H7 (cell line): ENCODE results near the gene ZNF468. TPM values are rescaled to one million over a fixed set of nuclear protein-coding genes. Genes with fewer than 3 reads are reported as not detected.
"Not testable (repeated sequence)": the region's sequence is repeated elsewhere in the genome, so short reads cannot be mapped to it uniquely, and the experiment has no call there.

Source experiments
- DNase-seq: peaks from one replicate; pipeline ENCODE4 v3.0.0; 2012
- H3K27me3 ChIP-seq: 2 replicates; pipeline ENCODE4 v1.6.0; 2011; ENCODE audit warnings: mild to moderate bottlenecking, low read length; ENCODE audit not compliant: control insufficient read depth, insufficient read depth
- H3K36me3 ChIP-seq: replicated peaks from 2 replicates; pipeline ENCODE4 v1.5.1; 2011; ENCODE audit warnings: low read length; ENCODE audit not compliant: control insufficient read depth, insufficient read depth
- H3K4me3 ChIP-seq: 2 replicates; pipeline ENCODE4 v1.5.1; 2011; ENCODE audit warnings: low read depth, mild to moderate bottlenecking, control low read depth, low read length, moderate library complexity; ENCODE audit not compliant: insufficient read depth
- total RNA-seq: library from RNA; depleted of rRNA; stranded (reverse); fragments of >200 nt; shearing (Covaris generic); gene quantifications from 2 replicates; pipeline ENCODE4 v1.2.3, GENCODE V29; 2014

ZNF468 gene
- total RNA-seq, 1 experiment from 2014 or later = 34.1 TPM

DNA sequence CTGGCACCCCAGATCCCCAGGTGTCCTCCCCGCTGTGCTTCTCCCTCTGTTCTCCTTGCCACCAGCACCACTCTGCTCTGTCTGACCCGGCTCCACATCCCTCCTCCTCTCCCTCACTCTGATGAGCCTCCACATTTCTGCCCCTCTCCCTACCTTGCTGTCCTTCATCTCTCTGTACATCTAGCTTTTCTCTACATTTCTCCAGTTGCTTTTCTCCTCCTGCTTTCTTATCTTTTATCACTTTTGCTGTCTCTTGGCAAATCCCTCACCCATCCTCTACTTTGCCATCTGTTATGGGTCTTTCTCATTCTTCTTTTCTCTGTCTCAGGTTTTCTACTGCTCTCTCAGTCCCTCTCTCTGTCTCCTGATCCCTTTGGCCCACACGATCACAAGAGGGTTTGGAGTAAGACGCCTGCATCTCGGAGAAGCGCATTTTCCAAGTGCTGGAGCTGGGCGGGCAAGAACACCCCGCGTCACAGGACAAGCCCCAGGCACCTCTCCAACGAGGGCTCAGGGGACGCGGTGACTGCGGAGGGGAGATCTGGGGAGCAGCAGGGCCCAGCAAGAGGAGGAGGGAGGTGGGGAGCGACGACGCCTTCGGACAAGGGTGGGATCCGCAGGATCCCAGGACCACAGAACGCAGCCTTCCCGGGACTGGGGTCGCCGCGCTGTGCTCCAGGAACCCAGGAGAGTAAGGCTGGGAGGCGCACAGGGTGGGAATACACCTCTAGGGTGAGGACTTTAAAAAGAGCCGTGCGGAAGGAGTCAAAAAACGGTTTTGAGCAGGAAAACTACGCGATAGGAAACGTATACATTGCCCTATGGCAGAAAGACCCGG is 660 bp downstream of the ZNF468 start:
- not testable (repeated sequence) for H3K36me3 ChIP-seq, H3K27me3 ChIP-seq
- H3K4me3 ChIP-seq = peak overlapping the region; percentile 60
- peak; percentile 40 for DNase-seq

DNA sequence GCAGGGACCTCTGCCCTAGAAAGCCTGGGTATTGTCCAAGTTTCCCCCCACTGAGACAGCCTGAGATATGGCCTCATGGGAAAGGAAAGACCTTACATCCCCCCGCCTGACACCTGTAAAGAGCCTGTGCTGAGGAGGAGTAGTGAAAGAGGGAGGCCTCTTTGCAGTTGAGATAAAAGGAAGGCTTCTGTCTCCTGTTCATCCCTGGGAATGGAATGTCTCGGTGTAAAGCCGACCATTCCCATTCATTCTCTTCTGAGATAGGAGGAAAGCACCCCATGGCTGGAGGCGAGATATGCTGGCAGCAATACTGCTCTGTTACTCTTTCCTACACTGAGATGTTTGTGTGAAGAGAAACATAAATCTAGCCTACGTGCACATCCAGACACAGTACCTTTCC is 10.1 kb downstream of the ZNF468 start:
- not testable (repeated sequence) for H3K4me3 ChIP-seq, H3K27me3 ChIP-seq, DNase-seq, H3K36me3 ChIP-seq

DNA sequence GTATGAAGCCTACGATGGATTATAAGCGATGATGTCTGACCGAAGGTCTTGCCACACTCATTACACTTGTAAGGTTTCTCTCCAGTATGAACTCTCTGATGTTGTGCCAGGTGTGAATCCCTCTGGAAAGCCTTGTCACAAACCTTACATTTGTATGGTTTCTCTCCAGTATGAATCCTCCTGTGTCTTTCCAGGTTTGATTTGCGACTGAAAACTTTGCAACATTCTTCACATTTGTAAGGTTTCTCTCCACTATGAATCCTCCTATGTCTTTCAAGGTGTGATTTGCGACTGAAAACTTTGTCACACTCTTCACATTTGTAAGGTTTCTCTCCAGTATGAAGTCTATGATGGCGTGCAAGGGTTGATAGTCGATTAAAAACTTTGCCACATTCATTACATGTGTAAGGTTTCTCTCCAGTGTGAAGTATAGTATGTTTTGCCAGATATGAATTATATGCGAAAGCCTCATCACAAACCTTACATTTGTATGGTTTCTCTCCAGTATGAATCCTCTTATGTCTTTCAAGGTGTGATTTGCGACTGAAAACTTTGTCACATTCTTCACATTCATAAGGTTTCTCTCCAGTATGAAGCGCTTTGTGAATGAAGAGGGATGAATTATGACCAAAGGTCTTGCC is 16.5 kb downstream of the ZNF468 start:
- peaks cover 22% of the 10 kb centered on the region for H3K36me3 ChIP-seq
- DNase-seq, H3K4me3 ChIP-seq, H3K27me3 ChIP-seq: not testable (repeated sequence)

DNA sequence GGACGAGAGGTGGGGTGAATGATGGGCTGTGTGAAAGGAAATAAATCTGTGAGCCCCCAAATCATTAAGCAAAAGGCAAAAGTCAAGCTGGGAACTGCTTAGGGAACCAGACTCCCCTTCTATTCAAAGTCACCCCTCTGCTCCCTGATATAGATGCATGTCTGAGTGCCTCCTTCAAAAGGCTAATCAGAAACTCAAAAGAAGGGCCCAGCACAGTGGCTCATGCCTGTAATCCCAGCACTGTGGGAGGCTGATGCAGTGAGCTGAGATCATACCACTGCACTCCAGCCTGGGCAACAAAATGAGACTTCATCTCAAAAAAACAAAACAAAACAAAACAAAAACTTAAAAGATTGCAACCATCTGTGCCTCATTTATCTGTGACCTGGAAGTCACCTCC is 23.1 kb downstream of the ZNF468 start:
- not testable (repeated sequence) for H3K4me3 ChIP-seq, H3K36me3 ChIP-seq, DNase-seq

DNA sequence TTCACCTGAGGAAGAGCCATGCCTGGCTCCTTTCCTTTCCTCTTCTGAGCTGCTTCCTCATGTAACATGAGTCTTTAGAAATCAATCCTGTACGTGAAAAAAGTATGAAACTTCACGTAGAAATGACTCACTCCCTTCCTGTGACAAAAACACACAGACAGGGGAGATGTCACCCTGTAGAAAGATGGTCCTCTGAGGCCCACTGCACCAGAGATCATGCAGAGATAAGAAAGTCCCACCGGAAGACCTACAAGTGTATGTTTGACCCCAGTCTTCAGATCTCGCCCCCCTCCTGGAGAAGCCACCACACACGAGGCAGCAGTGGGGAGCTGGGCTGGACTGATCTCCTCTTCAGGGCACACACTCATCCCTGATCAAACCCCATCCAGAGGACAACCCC is 23.9 kb downstream of the ZNF468 start:
- H3K27me3 ChIP-seq, DNase-seq, H3K4me3 ChIP-seq, H3K36me3 ChIP-seq: not testable (repeated sequence)

More for the DNA sequence above, 23.1 kb downstream of the ZNF468 start:
- not testable (repeated sequence) for H3K27me3 ChIP-seq

DNA sequence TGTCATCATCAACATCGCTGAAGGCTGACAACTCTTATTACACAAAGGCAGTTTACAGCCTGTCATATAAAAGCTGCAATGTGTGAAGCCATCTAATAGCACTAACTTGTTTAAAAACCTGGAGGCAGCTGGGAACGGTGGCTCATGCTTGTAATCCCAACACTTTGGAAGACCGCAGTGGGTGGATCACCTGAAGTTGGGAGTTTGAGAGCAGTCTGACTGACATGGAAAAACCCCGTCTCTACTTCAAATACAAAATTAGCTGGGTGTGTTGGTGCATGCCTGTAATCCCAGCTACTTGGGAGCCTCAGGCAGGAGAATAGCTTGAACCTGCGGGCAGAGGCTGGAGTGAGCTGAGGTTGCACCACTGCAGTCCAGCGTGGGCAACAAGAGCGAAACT is 27.6 kb downstream of the ZNF468 start:
- not testable (repeated sequence) for H3K4me3 ChIP-seq, H3K36me3 ChIP-seq, H3K27me3 ChIP-seq, DNase-seq

DNA sequence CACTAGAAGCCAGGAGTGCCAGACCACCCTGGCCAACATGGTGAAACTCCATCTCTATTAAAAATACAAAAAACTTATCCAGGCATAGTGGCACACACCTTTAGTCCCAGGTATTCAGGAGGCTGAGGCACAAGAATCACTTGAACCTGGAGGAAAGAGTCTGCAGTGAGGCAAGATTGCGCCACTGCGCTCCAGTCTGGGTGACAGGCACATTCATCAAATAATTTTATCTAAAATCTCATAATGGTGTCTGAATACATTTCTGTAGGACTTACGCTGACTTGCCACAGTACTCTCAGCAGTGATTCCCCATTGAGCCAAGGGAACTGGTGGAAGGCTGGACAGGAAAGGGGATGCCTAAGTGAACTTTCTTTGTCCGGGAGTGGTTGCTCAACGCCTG is 31.7 kb downstream of the ZNF468 start:
- no peak for DNase-seq

DNA sequence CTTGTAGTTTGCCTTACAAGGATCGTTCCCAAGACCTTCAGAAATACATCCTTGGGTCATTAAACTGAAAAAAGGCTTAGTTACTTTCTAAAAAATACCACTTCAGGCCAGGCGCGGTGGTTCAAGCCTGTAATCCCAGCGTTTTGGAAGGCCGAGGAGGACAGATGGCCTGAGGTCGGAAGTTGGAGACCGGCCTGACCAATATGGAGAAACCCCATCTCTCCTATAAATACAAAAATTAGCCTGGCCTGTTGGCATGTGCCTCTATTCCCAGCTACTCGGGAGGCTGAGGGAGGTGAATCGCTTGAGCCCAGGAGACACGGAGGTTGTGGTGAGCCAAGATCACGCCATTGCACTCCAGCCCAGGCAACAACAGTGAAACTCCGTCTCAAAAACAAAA is 33.7 kb downstream of the ZNF468 start:
- DNase-seq = no peak
- Histone ChIP-seq H3K36me3 (no peaks in the 10 kb centered on the region), H3K27me3 (no peaks in the 10 kb centered on the region), H3K4me3 (no peak overlapping the region)

More for the DNA sequence above, 31.7 kb downstream of the ZNF468 start:
- Histone ChIP-seq H3K4me3 (no peak overlapping the region), H3K36me3 (no peaks in the 10 kb centered on the region), H3K27me3 (no peaks in the 10 kb centered on the region)

DNA sequence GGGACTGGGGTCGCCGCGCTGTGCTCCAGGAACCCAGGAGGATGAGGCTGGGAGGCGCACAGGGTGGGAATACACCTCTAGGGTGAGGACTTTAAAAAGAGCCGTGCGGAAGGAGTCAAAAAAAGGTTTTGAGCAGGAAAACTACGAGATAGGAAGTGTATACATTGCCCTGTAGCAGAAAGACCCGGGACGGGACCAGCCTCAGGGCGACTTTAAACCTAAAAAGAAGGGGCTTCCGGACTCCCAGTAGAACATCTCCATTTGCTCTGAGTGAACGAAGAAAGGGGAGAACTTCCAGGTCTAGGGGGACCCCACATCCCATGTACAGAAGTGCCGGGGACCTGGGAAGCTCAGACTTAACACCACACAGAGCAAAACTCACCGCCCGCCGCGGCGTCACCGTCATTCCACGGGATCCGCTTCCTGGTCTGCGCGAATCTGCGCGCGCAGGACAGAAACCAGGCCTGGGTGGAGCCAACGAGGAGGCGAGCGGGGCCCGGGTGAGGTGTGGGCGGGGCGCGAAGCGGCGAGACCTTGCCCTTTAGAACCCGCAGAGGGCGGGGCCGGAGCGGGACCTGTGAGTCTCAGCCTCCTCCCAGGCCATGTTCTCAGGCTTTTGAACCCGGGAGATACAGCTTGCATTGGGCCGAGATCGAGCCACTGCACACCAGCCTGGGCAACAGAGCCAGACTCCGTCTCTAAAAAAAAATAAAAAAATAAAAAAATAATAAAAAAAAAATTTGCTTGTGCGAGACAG is 36.0 kb downstream of the ZNF468 start, which contains the start of gene ZNF28:
TSS of gene ZNF28 (minus strand) at position 430 of the 757 bp plus-strand sequence. CDS start 3,675 bp downstream, outside the sequence.
- not testable (repeated sequence) for H3K36me3 ChIP-seq, H3K27me3 ChIP-seq

DNA sequence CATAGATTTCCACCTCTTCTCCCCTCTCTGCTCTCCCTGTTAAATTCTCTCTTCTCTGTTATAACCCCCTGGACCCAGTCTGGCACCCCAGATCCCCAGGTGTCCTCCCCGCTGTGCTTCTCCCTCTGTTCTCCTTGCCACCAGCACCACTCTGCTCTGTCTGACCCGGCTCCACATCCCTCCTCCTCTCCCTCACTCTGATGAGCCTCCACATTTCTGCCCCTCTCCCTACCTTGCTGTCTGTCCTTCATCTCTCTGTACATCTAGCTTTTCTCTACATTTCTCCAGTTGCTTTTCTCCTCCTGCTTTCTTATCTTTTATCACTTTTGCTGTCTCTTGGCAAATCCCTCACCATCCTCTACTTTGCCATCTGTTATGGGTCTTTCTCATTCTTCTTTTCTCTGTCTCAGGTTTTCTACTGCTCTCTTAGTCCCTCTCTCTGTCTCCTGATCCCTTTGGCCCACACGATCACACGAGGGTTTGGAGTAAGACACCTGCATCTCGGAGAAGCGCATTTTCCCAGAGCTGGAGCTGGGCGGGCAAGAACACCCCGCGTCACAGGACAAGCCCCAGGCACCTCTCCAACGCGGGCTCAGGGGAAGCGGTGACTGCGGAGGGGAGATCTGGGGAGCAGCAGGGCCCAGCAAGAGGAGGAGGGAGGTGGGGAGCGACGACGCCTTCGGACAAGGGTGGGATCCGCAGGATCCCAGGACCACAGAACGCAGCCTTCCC is 36.8 kb downstream of the ZNF468 start:
- peak; percentile 32 for DNase-seq

More for the DNA sequence above, 36.0 kb downstream of the ZNF468 start, which contains the start of gene ZNF28:
- peak; percentile 47 for DNase-seq
- H3K4me3 ChIP-seq = peak within 1 kb of the TSS; percentile 57

DNA sequence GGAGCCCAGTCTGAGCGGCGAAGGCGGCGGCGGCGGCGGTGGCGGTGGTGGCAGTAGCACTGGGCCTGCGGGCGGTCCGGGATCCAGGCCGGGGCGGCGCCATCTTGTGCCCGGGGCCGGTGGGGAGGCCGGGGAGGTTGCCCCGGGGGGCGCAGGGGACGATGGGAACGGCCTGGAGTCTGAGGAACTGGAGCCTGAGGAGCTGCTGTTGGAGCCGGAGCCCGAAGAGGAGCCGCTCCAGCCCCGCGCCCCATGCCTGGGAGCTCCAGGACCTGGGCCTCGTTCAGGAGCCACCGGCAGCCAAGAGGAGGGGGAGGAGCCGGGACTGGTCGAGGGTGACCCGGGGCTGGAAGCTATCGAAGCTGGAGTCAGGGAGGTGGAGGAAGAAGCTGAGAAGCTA is 47.6 kb downstream of the ZNF468 start:
- no peaks in the 10 kb centered on the region for H3K27me3 ChIP-seq
- peaks cover 4% of the 10 kb centered on the region for H3K36me3 ChIP-seq
- no peak overlapping the region for H3K4me3 ChIP-seq
- DNase-seq = peak; percentile 21

More for the DNA sequence above, 36.8 kb downstream of the ZNF468 start:
- H3K27me3 ChIP-seq, H3K36me3 ChIP-seq: not testable (repeated sequence)
- H3K4me3 ChIP-seq = peak overlapping the region; percentile 57

DNA sequence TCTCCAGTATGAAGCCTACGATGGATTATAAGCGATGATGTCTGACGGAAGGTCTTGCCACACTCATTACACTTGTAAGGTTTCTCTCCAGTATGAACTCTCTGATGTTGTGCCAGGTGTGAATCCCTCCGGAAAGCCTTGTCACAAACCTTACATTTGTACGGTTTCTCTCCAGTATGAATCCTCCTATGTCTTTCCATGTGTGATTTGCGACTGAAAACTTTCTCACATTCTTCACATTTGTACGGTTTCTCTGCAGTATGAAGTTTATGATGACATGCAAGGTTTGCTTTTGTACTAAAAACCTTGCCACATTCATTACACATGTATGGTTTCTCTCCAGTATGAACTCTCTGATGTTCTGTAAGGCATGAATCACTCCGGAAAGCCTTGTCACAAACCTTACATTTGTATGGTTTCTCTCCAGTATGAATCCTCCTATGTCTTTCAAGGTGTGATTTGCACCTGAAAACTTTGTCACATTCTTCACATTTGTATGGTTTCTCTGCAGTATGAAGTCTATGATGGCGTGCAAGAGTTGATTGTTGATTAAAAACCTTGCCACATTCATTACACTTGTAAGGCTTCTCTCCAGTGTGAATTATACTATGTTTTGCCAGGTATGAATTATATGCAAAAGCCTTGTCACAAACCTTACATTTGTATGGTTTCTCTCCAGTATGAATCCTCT is 57.3 kb downstream of the ZNF468 start:
- not testable (repeated sequence) for DNase-seq, H3K4me3 ChIP-seq, H3K27me3 ChIP-seq
- peaks cover 15% of the 10 kb centered on the region for H3K36me3 ChIP-seq

DNA sequence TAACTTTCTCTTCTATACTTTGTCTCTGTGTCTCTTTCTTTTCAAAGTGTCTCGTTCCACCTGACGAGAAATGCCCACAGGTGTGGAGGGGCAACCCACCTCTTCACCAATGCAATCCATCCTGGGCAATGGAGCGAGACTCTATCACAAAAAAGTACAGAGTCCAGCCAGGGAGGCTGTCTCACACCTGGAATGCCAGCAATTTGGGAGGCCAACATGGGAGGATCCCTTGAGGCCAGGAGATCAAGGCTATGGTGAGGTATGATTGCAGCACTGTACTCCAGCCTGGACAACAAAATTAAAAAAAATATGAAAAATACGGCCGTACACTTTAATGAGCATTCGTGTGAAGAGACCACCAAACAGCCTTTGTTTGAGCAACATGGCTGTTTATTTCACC is 68.0 kb downstream of the ZNF468 start:
- no peak overlapping the region for H3K4me3 ChIP-seq
- DNase-seq = no peak
- peaks cover 11% of the 10 kb centered on the region for H3K27me3 ChIP-seq
- no peaks in the 10 kb centered on the region for H3K36me3 ChIP-seq
